NCI-H2107 treated with DMSO at 0.1 percent for 48 hours (cell line): ENCODE measurements around the gene ZNF132.
"Not testable (repeated sequence)": the region's sequence is repeated elsewhere in the genome, so short reads cannot be mapped to it uniquely, and the experiment has no call there.

Experiments
- DNase-seq: peaks from one replicate; lab custom pipeline; 2025; ENCODE audit not compliant: unreplicated experiment; lab: John Stamatoyannopoulos, UW

Gene ZNF132

DNA sequence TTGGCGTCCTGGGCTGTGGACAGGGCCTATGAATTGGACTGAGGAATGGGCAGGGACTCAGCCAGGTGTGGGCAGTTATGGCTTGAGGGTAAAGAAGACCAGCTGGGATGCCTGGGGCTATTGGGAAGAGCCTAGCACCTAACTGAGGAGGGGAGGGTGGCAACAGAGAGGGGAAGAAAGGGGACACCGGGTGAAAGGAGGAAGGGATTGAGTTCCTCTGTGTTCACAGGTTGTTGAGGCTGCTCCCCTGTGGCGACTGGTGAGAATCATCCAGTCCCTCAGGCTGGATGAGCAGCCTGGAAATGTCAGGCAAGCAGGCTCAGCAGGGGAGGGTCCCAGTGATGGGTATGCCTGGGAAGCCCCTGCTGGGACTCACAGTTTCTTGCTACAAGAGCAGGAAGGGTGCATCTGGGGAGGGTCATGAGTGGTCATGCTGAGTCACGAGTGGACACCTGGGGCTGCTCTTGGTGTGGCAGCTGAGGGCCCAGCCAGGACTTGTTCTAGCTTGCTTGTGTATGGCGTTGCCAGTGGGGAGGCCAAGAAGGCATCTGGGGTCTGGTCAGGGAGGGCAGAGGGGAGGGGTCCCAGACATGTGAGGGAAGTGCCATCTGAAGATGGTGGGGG lies 28.4 kb upstream of the ZNF132 start:
- DNase-seq, result no peak

DNA sequence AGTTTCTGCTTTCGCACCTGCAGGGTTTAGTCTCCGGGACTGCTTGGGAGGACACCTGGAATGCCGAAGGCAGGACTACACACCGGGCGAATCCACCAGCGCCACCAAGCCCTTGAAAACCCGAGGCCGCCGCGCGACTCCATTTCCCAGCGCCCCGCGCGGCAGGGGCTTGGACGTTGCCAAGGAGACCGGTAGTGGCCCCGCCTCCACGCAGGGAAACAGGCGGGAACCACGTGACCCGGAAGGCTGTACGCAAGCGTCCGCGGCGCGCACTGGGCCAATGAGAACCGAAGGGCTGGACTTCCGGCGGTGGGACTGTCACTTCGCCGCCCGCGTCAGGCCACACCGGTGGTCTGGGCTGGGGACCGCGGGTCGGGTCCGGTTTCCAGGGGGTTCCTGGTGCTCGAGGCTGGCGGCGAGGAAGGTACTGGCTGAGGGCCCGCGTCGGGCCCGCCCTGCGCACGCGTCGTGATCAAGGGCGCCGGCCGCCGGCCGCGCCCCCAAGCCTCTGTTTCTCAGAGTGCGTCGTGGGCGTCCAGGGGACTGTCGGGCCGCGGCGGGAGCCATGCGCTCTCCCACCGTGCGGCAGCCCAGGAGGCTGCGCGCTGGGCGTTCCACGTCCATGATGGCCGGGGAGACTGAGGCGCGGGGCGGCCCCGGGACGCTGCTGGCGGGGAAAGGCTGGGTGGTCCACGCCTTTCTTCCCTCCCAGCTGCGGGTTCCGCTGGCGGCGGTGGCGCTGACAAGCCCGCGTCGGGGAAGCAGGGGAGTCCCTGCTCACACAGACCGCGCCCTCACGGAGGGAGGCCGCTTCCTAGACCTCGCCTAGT lies 27.0 kb upstream of the ZNF132 start, which contains the start of gene ZNF324:
Gene ZNF324, plus strand, starts transcription at position 321 of the 830 bp plus-strand sequence. CDS start 2,106 bp downstream, outside the sequence.
- peak; percentile 90 for DNase-seq

DNA sequence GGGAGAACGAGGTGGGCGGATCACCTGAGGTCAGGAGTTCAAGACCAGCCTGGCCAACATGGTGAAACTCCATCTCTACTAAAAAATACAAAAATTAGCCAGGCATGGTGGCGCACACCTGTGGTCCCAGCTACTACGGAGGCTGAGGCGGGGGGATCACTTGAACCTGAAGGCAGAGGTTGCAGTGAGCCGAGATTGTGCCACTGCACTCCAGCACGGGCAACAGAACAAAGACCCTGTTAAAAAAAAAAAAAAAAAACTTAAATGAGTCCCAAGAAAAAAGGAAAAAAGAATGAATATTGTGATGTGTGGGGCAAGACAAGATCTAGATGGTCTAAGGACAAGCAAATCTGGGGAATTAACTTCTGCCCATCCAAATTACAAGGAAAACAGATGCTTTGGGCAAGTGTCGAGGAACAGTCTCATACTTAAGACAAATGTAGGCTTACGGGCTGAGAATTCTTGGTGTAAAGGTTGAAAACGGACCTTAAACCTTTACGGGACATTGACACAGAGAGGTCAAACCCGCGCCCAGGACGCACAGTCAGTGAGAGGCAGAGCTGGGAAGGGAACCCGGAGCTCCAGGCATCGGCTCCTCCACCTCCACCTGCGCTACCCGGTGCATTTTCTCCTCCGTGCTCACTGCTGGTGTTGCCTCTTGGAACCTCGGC lies 26.3 kb upstream of the ZNF132 start:
- no peak for DNase-seq

DNA sequence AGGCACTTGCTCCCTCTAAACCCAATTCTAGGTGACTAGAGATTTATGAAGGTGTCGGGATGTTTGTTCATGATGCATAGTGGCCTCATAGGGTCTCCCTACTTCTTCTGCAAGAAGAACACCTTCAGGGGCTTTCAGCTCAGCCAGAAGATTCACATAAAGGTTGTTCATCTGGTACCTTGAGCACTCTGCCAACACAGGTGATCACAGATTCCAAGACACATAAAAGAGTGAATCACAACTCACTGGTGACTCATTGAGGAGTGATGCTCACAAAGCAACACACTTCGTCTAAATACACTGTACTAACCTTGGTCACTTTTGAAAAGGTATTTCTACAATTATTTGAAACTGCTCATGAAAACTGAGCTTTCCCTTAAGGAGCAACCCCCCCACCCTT lies 20.1 kb upstream of the ZNF132 start:
- DNase-seq, result no peak

DNA sequence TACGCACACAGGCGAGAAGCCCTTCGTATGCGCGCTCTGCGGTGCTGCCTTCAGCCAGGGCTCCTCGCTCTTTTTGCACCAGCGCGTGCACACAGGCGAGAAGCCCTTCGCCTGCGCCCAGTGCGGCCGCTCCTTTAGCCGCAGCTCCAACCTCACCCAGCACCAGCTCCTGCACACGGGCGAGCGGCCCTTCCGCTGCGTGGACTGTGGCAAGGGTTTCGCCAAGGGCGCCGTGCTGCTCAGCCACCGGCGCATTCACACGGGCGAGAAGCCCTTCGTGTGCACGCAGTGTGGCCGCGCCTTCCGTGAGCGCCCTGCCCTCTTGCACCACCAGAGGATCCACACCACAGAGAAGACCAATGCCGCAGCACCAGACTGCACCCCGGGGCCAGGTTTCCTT lies 16.2 kb upstream of the ZNF132 start:
- DNase-seq, result no peak

DNA sequence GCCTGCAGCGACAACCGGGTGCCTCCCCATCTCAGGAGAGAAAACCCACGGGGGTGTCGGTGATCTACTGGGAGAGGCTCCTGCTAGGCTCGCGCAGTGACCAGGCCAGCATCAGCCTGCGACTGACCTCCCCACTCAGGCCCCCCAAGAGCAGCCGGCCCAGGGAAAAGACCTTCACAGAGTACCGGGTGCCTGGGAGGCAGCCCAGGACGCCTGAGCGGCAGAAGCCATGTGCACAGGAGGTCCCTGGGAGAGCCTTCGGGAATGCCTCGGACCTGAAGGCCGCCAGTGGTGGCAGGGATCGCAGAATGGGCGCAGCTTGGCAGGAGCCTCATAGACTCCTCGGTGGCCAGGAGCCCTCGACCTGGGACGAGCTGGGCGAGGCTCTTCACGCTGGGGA lies 15.4 kb upstream of the ZNF132 start:
- DNase-seq, result no peak

DNA sequence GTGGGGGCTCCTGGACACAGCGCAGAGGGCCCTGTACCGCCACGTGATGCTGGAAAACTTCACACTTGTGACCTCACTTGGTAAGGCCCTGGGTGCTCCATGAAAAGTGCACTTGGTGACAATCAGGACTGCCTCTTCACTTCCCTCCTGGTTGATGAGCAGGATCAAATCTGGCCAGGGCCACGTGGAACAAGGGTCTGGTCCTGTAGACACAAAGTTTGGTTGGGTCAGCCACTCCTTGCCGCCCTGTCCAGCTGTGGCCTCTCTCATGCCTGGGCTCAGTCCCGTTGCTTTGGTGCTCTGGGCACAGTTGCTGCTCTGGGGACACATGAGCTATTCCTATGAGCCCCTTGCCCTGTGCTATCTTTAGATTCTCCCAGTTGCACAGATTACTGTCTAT lies 13.8 kb upstream of the ZNF132 start:
- no peak for DNase-seq

DNA sequence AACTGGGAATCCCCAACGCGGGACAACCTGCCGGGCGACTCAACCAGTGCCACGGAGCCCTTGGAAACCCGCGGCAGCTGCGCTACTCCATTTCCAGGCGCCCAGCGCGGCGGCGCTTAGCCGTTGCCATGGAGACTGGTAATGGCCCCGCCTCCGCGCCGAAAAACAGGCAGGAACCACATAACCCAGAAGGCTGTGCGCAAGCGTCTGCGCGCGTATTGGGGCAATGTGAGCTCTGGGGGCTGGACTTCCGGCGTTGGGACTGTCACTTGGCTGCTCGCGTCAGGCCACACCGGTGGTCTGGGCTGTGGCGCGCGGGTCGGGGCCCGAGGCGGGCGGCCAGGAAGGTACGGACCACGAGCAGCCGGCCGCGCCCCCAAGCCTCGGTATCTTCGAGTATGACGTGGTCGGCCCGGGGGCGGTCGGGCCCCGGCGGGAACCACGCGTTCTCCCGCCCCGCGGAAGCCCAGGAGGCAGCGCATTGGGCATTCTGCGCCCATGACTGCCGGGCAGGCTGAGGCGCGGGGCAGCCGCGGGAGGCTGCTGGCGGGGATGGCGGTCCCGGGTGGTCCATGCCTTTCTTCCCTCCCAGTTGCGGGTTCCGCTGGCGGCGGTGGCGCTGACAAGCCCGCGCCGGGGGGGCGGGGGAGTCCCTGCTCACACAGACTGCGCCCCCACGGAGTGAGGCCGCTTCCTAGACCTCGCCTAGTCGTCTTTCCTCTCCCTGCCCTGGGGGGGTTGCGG lies 11.6 kb upstream of the ZNF132 start, which contains the start of gene ZNF324B:
Gene ZNF324B, plus strand, starts transcription at position 265 of the 744 bp plus-strand sequence. CDS start 2,080 bp downstream, outside the sequence.
- DNase-seq, result peak; percentile 90

DNA sequence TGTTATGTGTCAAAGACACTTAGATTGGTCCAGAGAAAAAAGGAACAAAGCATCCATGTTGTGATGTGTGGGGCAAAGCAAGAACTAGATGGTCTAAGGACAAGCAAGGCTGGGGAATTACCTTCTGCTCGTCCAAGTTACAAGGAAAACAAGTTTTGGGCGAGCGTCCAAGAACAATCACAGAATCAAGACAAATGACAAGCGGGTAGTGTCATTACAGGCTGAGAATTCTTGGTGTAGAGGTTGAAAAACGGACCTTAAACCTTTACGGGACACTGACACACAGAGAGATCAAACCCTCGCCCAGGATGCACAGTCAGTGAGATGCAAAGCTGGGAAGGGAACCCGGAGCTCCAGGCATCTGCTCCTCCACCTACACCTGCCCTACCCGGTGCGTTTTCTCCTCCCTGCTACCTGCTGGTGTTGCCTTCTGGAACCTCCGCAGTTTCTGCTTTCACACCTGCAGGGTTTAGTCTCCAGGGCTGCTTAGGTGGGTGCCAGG lies 11.0 kb upstream of the ZNF132 start:
- peak; percentile 74 for DNase-seq

DNA sequence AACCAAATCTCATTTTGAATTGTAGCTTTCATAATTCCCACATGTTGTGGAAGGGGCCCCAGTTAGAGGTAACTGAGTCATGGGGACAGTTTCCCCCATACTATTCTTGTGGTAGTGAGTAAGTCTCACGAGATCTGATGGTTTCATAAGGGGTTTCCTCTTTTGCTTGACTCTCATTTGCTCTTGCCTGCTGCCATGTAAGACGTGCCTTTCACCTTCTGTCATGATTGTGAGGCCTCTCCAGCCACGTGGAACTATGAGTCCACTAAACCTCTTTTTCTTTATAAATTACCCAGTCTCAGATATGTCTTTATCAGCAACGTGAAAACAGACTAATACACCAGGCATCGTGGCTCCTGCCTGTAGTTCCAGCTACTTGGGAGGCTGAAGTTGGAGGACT lies 10.0 kb upstream of the ZNF132 start:
- not testable (repeated sequence) for DNase-seq

DNA sequence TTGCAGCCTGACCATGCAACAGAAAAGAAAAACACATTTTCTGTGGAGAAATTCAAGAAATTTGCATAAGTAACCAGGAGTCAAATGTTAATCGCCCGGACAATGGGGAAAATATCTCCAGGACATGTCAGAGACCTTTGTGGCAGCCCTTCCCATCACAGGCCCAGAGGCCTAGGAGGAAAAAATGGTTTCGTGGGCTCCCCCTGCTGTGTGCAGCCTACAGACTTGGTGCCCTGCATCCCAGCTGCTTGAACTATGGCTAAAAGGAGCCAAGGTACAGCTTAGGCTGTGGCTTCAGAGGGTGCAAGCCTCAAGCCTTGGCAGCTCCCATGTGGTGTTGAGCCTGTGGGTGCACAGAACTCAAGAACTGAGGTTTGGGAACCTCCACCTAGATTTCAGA lies 8.9 kb upstream of the ZNF132 start:
- not testable (repeated sequence) for DNase-seq

DNA sequence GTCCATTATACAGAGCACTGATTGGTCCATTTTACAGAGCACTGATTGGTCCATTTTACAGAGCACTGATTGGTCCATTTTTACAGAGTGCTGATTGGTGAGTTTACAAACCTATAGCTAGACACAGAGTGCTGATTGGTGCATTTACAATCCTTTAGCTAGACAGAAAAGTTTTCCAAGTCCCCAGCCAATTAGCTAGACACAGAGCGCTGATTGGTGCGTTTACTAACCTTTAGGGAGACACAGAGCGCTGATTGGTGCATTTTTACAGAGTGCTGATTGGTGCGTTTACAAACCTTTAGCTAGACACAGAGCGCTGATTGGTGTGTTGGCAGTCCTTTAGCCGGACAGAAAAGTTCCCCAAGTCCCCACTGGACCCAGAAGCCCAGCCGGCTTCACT lies 3.0 kb upstream of the ZNF132 start:
- not testable (repeated sequence) for DNase-seq

DNA sequence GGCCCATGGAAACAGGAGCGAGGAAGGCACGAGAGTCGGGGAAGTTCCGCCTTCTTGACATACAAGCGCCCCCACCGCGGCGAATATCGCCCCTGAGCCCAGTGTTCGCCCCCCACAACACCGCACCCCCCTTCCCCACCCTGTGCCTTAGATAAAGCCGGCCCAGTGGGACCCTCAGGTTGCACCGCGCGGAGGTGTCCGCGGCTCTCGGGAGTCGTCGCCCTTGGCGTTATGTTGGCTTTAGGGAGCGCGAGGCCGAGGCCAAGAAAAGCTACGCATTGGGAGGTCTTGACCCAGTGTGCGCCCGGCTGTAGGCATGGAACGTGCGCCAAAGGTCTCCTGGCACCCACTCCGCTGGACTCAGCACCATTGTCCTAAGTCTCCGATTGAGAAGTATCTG lies 603 bp upstream of the ZNF132 start:
- DNase-seq, result no peak

DNA sequence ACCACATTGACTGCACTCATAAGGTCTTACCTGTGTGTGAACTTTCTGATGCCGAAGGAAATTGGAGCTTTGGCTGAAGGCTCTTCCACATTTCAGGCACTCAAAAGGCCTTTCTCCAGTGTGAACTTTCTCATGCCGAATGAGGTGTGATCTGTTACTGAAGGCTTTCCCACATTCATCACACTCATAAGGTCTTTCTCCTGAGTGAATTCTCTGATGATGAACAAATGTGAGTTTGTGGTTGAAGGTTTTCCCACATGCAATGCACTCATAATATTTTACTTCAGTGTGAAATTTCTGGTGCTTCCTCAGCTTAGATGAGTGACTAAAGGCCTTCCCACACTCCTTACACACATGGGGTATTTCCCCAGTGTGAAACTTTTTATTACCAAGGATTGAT lies 5.7 kb downstream of the ZNF132 start:
- no peak for DNase-seq

DNA sequence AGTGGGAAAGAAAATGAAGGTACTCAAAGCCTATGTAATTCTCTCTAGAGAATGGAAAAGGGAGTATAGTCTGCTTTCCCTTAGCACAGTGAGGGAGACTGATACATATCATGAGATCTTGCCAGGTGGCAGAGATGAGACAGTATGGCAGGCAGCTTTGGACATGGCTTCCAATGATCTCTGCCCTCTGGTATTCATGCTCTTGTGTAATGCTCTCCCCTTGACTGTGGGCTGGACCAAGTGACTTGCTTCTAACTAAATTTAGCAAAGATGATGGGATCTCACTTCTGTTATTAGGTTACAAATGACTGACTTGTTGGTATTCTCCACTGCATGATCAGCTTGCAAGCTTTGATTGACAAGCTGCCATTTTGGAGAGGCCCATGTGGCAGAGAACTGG lies 10.2 kb downstream of the ZNF132 start:
- no peak for DNase-seq

DNA sequence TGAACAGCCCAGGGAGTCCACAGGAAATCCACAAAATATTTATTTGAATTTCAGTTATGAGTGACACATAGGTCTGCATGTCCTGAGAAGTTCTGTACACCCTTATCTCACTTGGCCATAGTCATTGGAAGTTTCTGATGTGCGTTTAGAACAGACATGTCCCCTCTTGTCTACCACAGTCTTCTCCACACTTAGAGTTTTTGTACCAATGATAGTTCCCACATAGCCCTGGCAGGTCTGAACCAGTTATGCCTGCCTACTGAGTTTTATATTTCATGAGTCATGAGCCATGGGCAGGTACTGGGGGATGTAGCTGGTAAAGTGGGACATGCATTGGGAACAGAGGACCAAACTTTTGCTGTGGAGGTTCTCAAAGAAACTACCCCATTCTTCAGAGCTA lies 11.3 kb downstream of the ZNF132 start:
- DNase-seq, result no peak

DNA sequence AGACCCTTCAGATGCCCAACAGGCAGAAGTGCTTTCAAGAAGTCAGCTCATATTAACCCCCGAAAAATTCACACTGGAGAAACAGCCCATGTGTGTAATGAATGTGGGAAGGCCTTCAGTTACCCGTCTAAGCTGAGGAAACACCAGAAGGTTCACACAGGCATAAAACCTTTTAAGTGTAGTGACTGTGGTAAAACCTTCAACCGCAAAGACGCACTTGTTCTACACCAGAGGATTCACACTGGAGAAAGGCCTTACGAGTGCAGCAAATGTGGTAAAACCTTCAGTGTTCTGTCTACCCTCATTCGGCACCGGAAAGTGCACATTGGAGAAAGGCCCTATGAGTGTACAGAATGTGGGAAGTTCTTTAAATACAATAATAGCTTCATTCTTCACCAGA lies 22.9 kb downstream of the ZNF132 start:
- DNase-seq, result no peak

DNA sequence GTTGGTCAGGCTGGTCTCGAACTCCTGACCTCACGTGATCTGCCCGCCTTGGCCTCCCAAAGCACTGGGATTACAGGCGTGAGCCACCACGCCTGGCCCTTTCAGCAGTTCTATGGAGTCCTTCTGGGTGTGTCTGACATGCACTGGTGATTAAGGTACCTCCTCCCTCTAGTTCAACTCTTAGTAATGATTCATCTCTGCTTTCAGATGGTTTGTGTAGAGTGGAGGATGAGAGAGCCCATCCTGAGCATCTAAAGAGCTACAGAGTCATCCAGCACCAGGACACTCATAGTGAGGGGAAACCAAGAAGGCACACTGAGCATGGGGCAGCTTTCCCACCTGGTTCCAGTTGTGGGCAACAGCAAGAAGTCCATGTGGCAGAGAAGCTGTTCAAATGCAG lies 23.3 kb downstream of the ZNF132 start:
- DNase-seq, result no peak

DNA sequence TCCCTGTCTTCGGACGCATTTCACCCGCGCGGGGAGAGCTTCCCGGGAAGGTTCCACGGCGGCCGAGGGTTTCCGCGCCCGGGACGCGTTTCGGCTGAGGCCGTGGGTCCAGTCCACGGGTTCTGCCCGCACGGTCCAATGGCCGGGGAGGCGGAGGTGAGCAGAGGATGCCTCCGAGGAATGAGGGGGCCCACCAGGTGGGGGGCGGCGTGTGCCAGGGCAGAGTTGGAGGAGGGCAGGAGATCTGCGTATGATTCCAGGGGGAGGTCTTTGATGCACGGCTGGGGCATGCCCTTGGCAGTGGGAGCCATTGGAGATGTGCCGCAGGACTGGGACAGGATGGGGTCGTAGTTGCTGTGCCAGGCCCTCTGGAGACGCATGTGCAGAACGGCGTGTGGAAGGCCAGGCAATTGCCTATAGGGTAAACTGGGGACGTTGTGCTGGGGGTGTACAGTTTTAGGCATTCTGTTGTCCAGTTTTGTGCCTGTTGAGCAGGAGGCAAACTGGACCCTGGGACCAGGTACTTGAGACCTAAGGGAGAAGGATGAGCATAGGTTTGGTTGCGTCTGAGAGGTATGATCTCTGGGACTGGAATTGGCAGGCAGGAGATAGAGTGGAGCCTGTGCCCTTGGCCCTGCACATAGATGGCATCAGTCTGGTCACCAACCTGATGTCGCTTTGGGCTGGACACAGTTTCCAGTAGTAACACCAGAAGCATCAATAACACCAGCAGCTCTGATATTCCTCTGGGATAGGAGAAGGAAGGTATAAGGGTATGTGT lies 30.8 kb downstream of the ZNF132 start:
- DNase-seq, result no peak
